ENCODE results near the gene CTNNA3. TPM values are rescaled to one million over a fixed set of nuclear protein-coding genes. Genes with fewer than 3 reads are reported as not detected.
"Not testable (repeated sequence)": the region's sequence is repeated elsewhere in the genome, so short reads cannot be mapped to it uniquely, and the experiment has no call there.

CTNNA3 gene
- not detected for total RNA-seq

DNA sequence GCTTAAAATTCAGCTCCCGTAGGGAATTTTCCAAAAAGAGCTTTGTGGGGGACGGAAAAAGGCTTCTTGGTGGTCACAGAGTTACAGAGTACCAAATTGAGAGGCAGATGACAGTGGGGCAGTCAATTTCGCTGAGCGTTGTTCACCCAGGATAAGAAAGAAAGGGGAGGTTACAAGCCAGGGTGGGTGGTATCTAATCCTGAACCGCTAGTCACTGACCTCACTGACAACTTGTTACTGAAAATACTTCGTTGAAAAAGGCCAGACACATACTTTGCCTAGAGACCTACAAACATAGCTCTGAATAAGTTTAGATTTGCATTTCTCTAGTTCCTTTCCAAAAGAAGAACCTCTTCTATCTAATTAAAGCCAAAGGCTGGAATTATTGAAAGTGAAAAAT, at the start of gene CTNNA3:
Gene CTNNA3, minus strand, starts transcription at position 167 of the 400 bp plus-strand sequence.
- peaks cover 2% of the 10 kb centered on the region for H3K9me3 Mint-ChIP-seq
- peaks cover 7% of the 10 kb centered on the region for H3K4me1 Mint-ChIP-seq (ENCODE audit: low read depth)
- peaks cover 30% of the 10 kb centered on the region for H3K27me3 Mint-ChIP-seq (ENCODE audit: low read depth)
- ATAC-seq (no peak), DNase-seq (no peak)
- H3K36me3 Mint-ChIP-seq (ENCODE audit: insufficient read depth): no peaks in the 10 kb centered on the region
- no peak within 1 kb of the TSS for H3K4me3 Mint-ChIP-seq

DNA sequence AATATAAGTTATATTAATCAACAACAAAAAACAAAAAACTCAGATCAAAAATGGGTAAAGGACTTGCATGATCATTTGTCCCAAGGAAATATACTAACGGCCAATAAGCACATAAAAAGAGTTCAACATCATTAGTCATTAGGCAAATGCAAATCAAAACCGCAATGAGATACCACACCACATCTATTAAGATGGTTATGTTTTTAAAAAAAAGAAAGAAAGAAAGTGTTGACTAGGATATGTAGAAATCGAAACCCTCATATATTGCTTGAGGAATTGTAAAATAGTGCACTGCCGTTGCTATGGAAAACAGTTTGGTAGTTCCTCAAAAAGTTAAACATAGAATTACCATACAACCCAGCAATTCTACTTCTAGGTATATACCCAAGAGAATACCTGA, 39.4 kb upstream of the CTNNA3 start:
- ATAC-seq: no peak

DNA sequence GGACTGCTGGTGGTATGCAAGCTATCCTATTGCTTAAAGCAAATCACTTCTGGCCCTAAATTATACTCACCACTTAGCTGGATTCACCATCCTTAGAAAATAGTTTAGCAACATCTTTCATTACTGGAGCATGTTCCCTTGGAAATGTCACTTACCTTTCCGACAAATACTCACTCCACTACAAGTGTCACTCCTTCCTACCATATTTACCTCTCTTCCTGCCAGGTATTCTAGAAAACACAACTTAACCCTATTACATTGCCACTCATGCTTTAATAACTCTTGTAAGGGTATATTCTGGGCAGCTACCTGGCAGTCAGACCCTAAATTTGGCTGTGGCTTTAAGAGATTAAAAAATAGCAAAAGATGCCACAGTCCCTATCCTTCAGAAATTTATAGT, 37.5 kb upstream of the CTNNA3 start:
- DNase-seq: no peak
- H3K9me3 Mint-ChIP-seq: no peaks in the 10 kb centered on the region
- no peak for ATAC-seq
- no peak overlapping the region for H3K4me3 Mint-ChIP-seq
- H3K4me1 Mint-ChIP-seq (ENCODE audit: low read depth): peaks cover 3% of the 10 kb centered on the region
- H3K27me3 Mint-ChIP-seq (ENCODE audit: low read depth): peaks cover 2% of the 10 kb centered on the region
- no peaks in the 10 kb centered on the region for H3K36me3 Mint-ChIP-seq (ENCODE audit: insufficient read depth)

More for the DNA sequence above, 39.4 kb upstream of the CTNNA3 start:
- H3K36me3 Mint-ChIP-seq (ENCODE audit: insufficient read depth): no peaks in the 10 kb centered on the region
- H3K4me1 Mint-ChIP-seq (ENCODE audit: low read depth): peaks cover 3% of the 10 kb centered on the region
- DNase-seq: no peak
- no peaks in the 10 kb centered on the region for H3K9me3 Mint-ChIP-seq
- no peak overlapping the region for H3K4me3 Mint-ChIP-seq
- H3K27me3 Mint-ChIP-seq (ENCODE audit: low read depth): peaks cover under 1% of the 10 kb centered on the region

DNA sequence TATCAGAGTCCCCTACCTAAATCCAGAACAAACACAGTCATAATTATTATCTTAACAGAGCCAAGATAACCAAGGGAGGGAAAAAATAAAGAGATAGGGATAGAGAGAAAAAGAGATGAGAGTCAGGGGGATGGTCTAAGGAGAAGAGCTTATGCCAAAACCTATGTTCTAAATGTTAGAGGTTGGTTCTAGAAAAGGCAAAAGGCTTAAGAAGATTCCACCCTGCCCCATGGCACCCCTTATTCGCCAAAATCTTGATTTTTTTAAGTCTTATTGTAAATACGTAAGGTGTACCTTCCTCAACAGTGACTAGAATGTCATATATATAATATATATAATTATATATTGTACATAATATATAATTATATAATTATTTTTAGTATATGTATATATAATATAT, 29.6 kb upstream of the CTNNA3 start:
- H3K4me3 Mint-ChIP-seq: no peak overlapping the region
- H3K4me1 Mint-ChIP-seq (ENCODE audit: low read depth): no peaks in the 10 kb centered on the region
- no peaks in the 10 kb centered on the region for H3K36me3 Mint-ChIP-seq (ENCODE audit: insufficient read depth)
- no peak for ATAC-seq
- H3K27me3 Mint-ChIP-seq (ENCODE audit: low read depth): peaks cover 7% of the 10 kb centered on the region
- H3K9me3 Mint-ChIP-seq: no peaks in the 10 kb centered on the region
- DNase-seq: no peak

DNA sequence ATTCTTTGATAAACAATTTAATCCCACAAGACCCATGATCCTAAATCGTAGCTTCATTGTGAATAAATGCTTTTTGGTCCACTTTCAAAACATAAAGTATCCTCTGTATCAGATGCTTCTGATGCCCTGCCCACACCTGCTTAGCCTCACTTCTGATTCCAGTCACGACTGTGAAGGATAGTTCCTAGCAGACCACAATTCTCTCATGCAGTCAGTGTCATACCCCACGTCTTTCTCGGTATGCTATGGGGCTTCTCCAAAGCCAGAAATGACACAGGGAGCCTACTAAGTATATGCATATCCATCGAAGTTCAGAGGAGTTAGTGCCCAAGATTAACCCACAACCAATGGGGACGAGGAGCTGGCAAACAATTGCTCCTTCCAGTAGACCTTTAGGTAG, 27.6 kb upstream of the CTNNA3 start:
- ATAC-seq: no peak
- H3K9me3 Mint-ChIP-seq: no peaks in the 10 kb centered on the region
- no peaks in the 10 kb centered on the region for H3K4me1 Mint-ChIP-seq (ENCODE audit: low read depth)
- H3K4me3 Mint-ChIP-seq: no peak overlapping the region
- no peak for DNase-seq
- no peaks in the 10 kb centered on the region for H3K36me3 Mint-ChIP-seq (ENCODE audit: insufficient read depth)
- peaks cover 4% of the 10 kb centered on the region for H3K27me3 Mint-ChIP-seq (ENCODE audit: low read depth)

DNA sequence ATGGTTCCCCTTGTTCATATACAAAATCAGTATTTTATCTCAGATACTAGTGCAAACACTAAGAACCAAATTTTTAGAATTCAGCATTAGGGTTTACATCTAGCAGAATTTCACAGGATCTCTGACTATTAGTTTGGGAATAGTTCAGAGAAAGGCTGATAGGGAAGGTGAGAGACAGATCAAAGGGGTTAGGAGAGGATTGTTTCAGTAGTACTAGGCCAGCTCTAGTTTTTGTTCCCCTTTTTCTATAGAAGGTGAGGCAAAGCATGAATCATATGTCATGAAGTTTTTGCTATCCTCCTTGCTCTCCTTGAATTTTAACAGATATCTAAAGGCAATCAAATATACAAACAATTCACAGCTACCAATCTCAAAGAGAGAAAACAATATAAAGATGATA, 26.1 kb upstream of the CTNNA3 start:
- DNase-seq: no peak
- Mint-ChIP-seq H3K4me3 (no peak overlapping the region), H3K9me3 (no peaks in the 10 kb centered on the region), H3K27me3 (ENCODE audit: low read depth) (peaks cover 4% of the 10 kb centered on the region), H3K36me3 (ENCODE audit: insufficient read depth) (no peaks in the 10 kb centered on the region), H3K4me1 (ENCODE audit: low read depth) (no peaks in the 10 kb centered on the region)
- no peak for ATAC-seq

DNA sequence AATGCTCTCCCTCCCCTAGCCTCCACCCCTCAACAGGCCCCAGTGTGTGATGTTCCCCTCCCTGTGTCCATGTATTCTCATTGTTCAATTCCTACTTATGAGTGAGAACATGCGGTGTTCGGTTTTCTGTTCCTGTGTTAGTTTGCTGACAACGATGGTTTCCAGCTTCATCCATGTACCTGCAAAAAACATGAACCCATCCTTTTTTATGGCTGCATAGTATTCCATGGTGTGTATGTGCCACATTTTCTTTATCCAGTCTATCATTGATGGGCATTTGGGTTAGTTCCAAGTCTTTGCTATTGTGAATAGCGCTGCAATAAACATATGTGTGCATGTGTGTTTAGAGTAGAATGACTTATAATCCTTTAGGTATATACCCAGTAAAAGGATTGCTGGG, 20.5 kb upstream of the CTNNA3 start:
- DNase-seq; ATAC-seq; H3K4me1 Mint-ChIP-seq (ENCODE audit: low read depth); H3K36me3 Mint-ChIP-seq (ENCODE audit: insufficient read depth); H3K4me3 Mint-ChIP-seq; H3K9me3 Mint-ChIP-seq; H3K27me3 Mint-ChIP-seq (ENCODE audit: low read depth): not testable (repeated sequence)

DNA sequence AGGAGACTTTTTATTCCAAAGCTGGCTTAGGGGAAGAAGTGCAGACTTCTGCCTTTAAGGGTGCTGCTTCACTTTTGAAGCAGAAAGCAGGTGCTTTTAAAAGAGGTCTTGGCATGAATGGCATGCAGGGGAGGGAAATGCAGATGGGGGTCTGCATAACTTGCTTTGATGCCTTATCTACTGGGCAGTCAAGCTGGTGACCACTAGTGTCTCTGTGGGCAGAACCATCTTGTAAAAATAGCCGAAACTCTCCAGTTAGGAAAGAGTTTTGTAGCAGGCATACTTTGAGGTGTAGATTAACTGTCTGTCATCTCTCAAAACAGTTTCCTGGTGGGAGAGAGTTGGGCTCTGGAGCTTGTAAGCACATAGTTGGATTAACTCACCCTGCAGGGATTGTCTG, 9.9 kb upstream of the CTNNA3 start:
- H3K9me3 Mint-ChIP-seq: peaks cover 4% of the 10 kb centered on the region

DNA sequence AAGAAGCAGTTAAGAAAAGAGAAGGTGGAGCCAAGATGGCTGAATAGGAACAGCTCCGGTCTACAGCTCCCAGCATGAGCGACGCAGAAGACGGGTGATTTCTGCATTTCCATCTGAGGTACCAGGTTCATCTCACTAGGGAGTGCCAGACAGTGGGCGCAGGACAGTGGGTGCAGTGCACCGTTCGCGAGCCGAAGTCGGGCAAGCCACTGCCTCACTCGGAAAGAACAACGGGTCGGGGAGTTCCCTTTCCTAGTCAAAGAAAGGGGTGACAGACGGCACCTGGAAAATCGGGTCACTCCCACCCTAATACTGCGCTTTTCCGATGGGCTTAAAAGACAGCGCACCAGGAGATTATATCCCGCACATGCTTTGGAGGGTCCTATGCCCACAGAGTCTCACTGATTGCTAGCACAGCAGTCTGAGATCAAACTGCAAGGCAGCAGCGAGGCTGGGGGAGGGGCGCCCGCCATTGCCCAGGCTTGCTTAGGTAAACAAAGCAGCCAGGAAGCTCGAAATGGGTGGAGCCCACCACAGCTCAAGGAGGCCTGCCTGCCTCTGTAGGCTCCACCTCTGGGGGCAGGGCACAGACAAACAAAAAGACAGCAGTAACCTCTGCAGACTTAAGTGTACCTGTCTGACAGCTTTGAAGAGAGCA, 3.7 kb upstream of the CTNNA3 start:
- not testable (repeated sequence) for ATAC-seq; DNase-seq; H3K4me3 Mint-ChIP-seq; H3K36me3 Mint-ChIP-seq (ENCODE audit: insufficient read depth); H3K4me1 Mint-ChIP-seq (ENCODE audit: low read depth); H3K9me3 Mint-ChIP-seq
- H3K27me3 Mint-ChIP-seq (ENCODE audit: low read depth): peaks cover 25% of the 10 kb centered on the region

More for the DNA sequence above, 9.9 kb upstream of the CTNNA3 start:
- H3K27me3 Mint-ChIP-seq (ENCODE audit: low read depth): peaks cover 5% of the 10 kb centered on the region
- H3K4me3 Mint-ChIP-seq: no peak overlapping the region
- DNase-seq (no peak), ATAC-seq (no peak)
- H3K4me1 Mint-ChIP-seq (ENCODE audit: low read depth): no peaks in the 10 kb centered on the region
- H3K36me3 Mint-ChIP-seq (ENCODE audit: insufficient read depth): peaks cover under 1% of the 10 kb centered on the region

DNA sequence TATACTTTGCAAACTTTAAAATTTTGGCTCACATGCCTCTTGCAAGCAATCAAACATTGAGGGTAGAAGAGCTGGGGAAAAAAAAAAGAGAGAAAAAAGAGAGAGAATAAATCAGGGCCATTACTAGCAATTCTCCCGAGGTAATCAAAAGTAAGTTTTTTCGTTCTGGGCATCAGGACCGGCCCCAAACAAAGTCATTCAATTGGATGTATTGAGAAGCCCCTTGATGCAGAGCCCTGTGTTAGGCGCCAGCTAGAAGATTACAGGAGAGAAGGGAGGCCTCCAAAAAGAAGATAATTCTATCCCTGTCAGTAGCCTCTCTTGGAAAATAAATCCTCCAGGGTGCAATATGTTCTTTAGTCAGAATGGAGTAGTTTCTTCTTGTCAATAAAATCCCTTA, 2.2 kb upstream of the CTNNA3 start:
- no peak for ATAC-seq
- H3K4me1 Mint-ChIP-seq (ENCODE audit: low read depth): peaks cover 7% of the 10 kb centered on the region
- H3K4me3 Mint-ChIP-seq: no peak overlapping the region
- no peak for DNase-seq
- peaks cover 4% of the 10 kb centered on the region for H3K9me3 Mint-ChIP-seq
- H3K27me3 Mint-ChIP-seq (ENCODE audit: low read depth): peaks cover 29% of the 10 kb centered on the region
- no peaks in the 10 kb centered on the region for H3K36me3 Mint-ChIP-seq (ENCODE audit: insufficient read depth)

DNA sequence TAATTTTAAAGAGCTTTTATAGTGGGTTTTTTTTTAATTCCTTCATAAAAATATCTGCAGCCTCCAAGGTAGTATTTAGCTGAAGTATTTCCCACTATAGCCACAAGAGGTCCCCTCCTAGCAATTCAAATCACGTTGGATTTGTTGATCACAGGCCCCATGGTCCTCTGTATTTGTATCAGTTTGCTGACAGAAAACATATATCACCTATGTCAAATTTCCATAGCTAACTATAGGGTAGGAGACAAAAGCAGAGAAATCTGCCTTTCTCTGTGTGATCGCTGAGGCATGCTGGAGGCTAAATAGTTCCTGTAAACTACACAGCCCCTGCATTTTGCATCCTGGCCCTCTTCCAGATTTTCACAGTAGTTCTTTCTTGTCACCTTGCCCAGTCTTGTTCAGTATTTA, 1.7 kb upstream of the CTNNA3 start:
- no peak for DNase-seq

DNA sequence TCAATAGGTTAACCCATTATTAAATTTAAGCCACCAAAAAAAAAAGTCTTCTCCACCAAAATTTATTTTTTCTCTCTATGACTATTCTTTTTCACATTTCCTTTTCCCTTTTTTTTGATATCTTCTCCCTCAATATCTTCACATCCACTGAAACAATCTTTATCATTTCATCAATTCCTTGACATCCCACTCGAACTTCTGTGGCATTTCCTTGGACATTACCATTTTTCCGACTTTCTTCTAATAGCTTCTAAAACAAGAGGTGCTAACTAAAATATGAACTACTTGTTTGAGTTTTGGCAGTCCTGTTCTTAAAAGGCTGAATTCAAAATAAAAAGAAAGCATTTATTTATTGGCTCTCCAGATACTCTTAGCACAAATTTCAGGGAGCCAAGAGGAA, 684 bp upstream of the CTNNA3 start:
- Mint-ChIP-seq H3K4me1 (ENCODE audit: low read depth) (peaks cover 7% of the 10 kb centered on the region), H3K9me3 (peaks cover 4% of the 10 kb centered on the region)
- no peak for DNase-seq

More for the DNA sequence above, 1.7 kb upstream of the CTNNA3 start:
- Mint-ChIP-seq H3K36me3 (ENCODE audit: insufficient read depth) (no peaks in the 10 kb centered on the region), H3K4me3 (no peak overlapping the region), H3K4me1 (ENCODE audit: low read depth) (peaks cover 7% of the 10 kb centered on the region), H3K27me3 (ENCODE audit: low read depth) (peaks cover 32% of the 10 kb centered on the region), H3K9me3 (peaks cover 4% of the 10 kb centered on the region)
- peak; percentile 43 to 57 for ATAC-seq

DNA sequence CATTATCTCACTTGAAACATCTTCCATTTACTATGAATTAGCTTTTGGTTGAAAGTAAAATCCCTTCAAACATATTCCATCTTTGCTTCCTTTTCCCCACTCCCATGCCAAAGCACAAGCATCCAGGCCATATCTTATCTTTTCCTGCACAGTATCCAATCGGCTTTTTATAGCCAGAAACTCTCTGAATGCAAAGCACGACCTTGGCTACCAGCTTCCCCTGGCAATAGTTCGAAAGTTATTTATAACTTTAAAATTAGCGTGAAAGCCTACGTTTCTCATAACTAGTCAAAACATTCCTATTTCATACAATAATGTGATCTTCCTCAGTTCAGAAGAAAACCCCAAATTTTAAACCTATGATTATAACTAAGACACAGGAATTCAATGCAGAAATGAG, 440 bp downstream of the CTNNA3 start:
- Mint-ChIP-seq H3K4me3 (no peak overlapping the region), H3K4me1 (ENCODE audit: low read depth) (peaks cover 7% of the 10 kb centered on the region), H3K9me3 (no peaks in the 10 kb centered on the region), H3K36me3 (ENCODE audit: insufficient read depth) (no peaks in the 10 kb centered on the region), H3K27me3 (ENCODE audit: low read depth) (peaks cover 30% of the 10 kb centered on the region)
- no peak for ATAC-seq
- no peak for DNase-seq

More for the DNA sequence above, 684 bp upstream of the CTNNA3 start:
- H3K27me3 Mint-ChIP-seq (ENCODE audit: low read depth): peaks cover 32% of the 10 kb centered on the region
- no peaks in the 10 kb centered on the region for H3K36me3 Mint-ChIP-seq (ENCODE audit: insufficient read depth)
- no peak for ATAC-seq
- no peak overlapping the region for H3K4me3 Mint-ChIP-seq

DNA sequence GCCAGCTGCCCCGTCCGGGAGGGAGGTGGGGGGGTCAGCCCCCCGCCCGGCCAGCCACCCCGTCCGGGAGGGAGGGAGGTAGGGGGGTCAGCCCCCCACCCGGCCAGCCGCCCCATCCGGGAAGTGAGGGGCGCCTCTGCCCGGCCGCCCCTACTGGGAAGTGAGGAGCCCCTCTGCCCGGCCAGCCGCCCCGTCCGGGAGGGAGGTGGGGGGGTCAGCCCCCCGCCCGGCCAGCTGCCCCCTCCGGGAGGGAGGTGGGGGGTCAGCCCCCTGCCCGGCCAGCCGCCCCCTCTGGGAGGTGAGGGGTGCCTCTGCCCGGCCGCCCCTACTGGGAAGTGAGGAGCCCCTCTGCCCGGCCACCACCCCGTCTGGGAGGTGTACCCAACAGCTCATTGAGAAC, 4.1 kb downstream of the CTNNA3 start:
- H3K36me3 Mint-ChIP-seq (ENCODE audit: insufficient read depth); H3K9me3 Mint-ChIP-seq; H3K4me3 Mint-ChIP-seq; ATAC-seq; H3K4me1 Mint-ChIP-seq (ENCODE audit: low read depth); DNase-seq: not testable (repeated sequence)
- H3K27me3 Mint-ChIP-seq (ENCODE audit: low read depth): peaks cover 30% of the 10 kb centered on the region

DNA sequence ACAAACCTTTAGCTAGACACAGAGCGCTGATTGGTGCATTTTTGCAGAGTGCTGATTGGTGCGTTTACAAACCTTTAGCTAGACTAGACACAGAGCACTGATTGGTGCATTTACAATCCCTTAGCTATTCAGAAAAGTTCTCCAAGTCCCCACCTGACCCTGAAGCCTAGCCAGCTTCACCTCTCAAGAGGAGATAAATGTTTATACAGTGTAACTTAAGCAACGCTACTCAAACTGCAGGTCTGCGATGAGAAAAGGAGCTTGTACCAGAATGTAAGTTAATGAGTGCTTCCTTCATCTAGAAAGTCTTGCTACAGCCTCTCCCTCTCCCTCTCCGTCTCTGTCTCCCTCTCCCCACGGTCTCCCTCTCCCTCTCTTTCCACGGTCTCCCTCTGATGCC, 5.5 kb downstream of the CTNNA3 start:
- not testable (repeated sequence) for H3K36me3 Mint-ChIP-seq (ENCODE audit: insufficient read depth); H3K9me3 Mint-ChIP-seq; H3K4me3 Mint-ChIP-seq; ATAC-seq; DNase-seq; H3K4me1 Mint-ChIP-seq (ENCODE audit: low read depth)
- H3K27me3 Mint-ChIP-seq (ENCODE audit: low read depth): peaks cover 19% of the 10 kb centered on the region

All from activated T-cell treated with anti-CD3 and anti-CD28 coated beads, Interleukin-2, amount 50 U/mL, for 4 hours (primary cell).